22Rv1 (cell line): Measurements from ENCODE around the gene AIG1.

Source experiments
- ZFX ChIP-seq: fragments of 450-650 bp; IDR thresholded peaks from 2 replicates; pipeline ENCODE4 v1.6.1; 2017; ENCODE audit warnings: antibody characterized with exemption, borderline replicate concordance
- TF ChIP-seq, protein P1 (sequence below): fragments of 450-650 bp; IDR thresholded peaks from 2 replicates; pipeline ENCODE4 v1.5.1; 2017; ENCODE audit warnings: mild to moderate bottlenecking

DNA sequence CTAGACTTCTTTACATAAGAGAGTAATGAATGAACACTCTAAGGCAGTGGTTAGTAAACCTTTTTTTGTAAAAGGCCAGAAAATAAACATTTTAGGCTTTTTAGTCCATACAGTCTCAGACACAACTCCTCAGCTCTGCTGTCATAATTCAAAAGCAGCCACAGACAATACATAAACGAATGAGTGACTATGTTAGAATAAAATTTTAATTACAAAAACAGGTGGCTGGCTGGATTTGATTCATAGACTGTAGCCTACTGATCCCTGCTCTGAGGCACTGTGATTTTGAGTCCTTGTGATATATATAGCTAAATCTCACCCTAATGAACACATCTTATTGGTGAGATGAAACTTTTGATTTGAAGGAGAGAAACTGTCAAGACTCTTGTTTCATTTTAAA lies 155.1 kb downstream of the AIG1 start:
- TF ChIP-seq, protein P1, sequence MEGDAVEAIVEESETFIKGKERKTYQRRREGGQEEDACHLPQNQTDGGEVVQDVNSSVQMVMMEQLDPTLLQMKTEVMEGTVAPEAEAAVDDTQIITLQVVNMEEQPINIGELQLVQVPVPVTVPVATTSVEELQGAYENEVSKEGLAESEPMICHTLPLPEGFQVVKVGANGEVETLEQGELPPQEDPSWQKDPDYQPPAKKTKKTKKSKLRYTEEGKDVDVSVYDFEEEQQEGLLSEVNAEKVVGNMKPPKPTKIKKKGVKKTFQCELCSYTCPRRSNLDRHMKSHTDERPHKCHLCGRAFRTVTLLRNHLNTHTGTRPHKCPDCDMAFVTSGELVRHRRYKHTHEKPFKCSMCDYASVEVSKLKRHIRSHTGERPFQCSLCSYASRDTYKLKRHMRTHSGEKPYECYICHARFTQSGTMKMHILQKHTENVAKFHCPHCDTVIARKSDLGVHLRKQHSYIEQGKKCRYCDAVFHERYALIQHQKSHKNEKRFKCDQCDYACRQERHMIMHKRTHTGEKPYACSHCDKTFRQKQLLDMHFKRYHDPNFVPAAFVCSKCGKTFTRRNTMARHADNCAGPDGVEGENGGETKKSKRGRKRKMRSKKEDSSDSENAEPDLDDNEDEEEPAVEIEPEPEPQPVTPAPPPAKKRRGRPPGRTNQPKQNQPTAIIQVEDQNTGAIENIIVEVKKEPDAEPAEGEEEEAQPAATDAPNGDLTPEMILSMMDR: no peak
- TF ChIP-seq ZFX: no peak
